HepG2 (cell line): ENCODE measurements around the gene WDR18. TPM values are rescaled to one million over a fixed set of nuclear protein-coding genes. Genes with fewer than 3 reads are reported as not detected.
A peak's percentile ranks its signal among the peaks of the same experiment; 100 is the strongest.

Experiments used
- BRCA1 ChIP-seq: sonication (generic); formaldehyde crosslinking; IDR thresholded peaks from 2 replicates; pipeline ENCODE4 v1.4.0; 2020; ENCODE audit warnings: missing genetic modification reagents
- EP300 ChIP-seq, 3 experiments: sonication (generic) in 1 of 3; formaldehyde crosslinking in 1 of 3; IDR thresholded peaks; 2 replicates each; pipeline versions ENCODE4 v1.5.1 to v1.6.1; 2011 to 2020; ENCODE audit warnings: low read depth in 2 of 3, low read length in 2 of 3, borderline replicate concordance in 1 of 3, improper control_type of control experiment in 1 of 3, mild to moderate bottlenecking in 1 of 3, missing genetic modification reagents in 1 of 3, moderate library complexity in 1 of 3
- HNF4A ChIP-seq: sonication (generic); formaldehyde crosslinking; IDR thresholded peaks from 2 replicates; pipeline ENCODE4 v1.4.0; 2020; ENCODE audit warnings: missing genetic modification reagents
- MAFF ChIP-seq: IDR thresholded peaks from 2 replicates; pipeline ENCODE4 v1.6.1; 2011; ENCODE audit warnings: low read depth, low read length, improper control_type of control experiment
- MATR3 ChIP-seq: sonication (generic); formaldehyde crosslinking; IDR thresholded peaks from 2 replicates; pipeline ENCODE4 v1.4.0; 2020; ENCODE audit warnings: missing genetic modification reagents
- POLR2AphosphoS5 ChIP-seq: IDR thresholded peaks from 2 replicates; pipeline ENCODE4 v1.6.1; 2012; ENCODE audit warnings: low read depth, low read length
- RORA ChIP-seq: sonication (generic); formaldehyde crosslinking; IDR thresholded peaks from 2 replicates; pipeline ENCODE4 v1.5.0; 2020; ENCODE audit warnings: mild to moderate bottlenecking, missing genetic modification reagents, moderate library complexity
- SIN3A ChIP-seq: IDR thresholded peaks from 2 replicates; pipeline ENCODE4 v1.6.1; 2011; ENCODE audit warnings: low read depth, mild to moderate bottlenecking, control low read depth, low read length, borderline replicate concordance
- TRAFD1 ChIP-seq: sonication (generic); formaldehyde crosslinking; IDR thresholded peaks from 2 replicates; pipeline ENCODE4 v1.5.1; 2020; ENCODE audit warnings: missing genetic modification reagents, mild to moderate bottlenecking, borderline replicate concordance
- XBP1 ChIP-seq: sonication (generic); formaldehyde crosslinking; IDR thresholded peaks from 2 replicates; pipeline ENCODE4 v1.5.0; 2020; ENCODE audit warnings: missing genetic modification reagents
- ZNF136 ChIP-seq: sonication (generic); formaldehyde crosslinking; IDR thresholded peaks from 2 replicates; pipeline ENCODE4 v1.8.1; 2022; ENCODE audit warnings: low read depth, mild to moderate bottlenecking, moderate library complexity, missing genetic modification reagents
- ZNF143 ChIP-seq: sonication (generic); formaldehyde crosslinking; IDR thresholded peaks from 2 replicates; pipeline ENCODE4 v1.4.0; 2020; ENCODE audit warnings: missing genetic modification reagents
- ZNF264 ChIP-seq: sonication (generic); formaldehyde crosslinking; IDR thresholded peaks from 2 replicates; pipeline ENCODE4 v1.4.0; 2020; ENCODE audit warnings: missing genetic modification reagents
- ZNF274 ChIP-seq: sonication (generic); formaldehyde crosslinking; IDR thresholded peaks from 2 replicates; pipeline ENCODE4 v1.5.1; 2020; ENCODE audit warnings: mild to moderate bottlenecking, missing genetic modification reagents
- ZNF678 ChIP-seq: sonication (generic); formaldehyde crosslinking; IDR thresholded peaks from 2 replicates; pipeline ENCODE4 v1.4.0; 2020; ENCODE audit warnings: mild to moderate bottlenecking, missing genetic modification reagents
- ZNF770 ChIP-seq: sonication (generic); formaldehyde crosslinking; IDR thresholded peaks from 2 replicates; pipeline ENCODE4 v1.5.0; 2020; ENCODE audit warnings: mild to moderate bottlenecking, missing genetic modification reagents
- ZSCAN12 ChIP-seq: sonication (generic); formaldehyde crosslinking; IDR thresholded peaks from 2 replicates; pipeline ENCODE4 v1.9.0; 2021; ENCODE audit warnings: mild to moderate bottlenecking, missing genetic modification reagents
- polyA plus RNA-seq, 8 experiments: library from polyadenylated mRNA; depleted of rRNA in 3 of 8; stranded (reverse) in 7 of 8; unstranded in 1 of 8; fragments of >200 nt; fragmentation: Illumina TruSeq in 4 of 8; extraction: Trizol in 4 of 8; gene quantifications; 2 replicates each; pipeline versions ENCODE4 v1.2.1 to v1.2.3, GENCODE V29; 2011 to 2016; ENCODE audit warnings: low read depth in 4 of 8, missing spikeins in 1 of 8, mixed read lengths in 1 of 8; ENCODE audit not compliant: insufficient read depth in 1 of 8
- total RNA-seq, 5 experiments: library from RNA; depleted of rRNA; stranded (reverse); fragments of >200 nt; fragmentation: Illumina TruSeq; extraction: Trizol; gene quantifications; 2 replicates each; pipeline ENCODE4 v1.2.3, GENCODE V29; 2016; ENCODE audit warnings: low read depth in 1 of 5
- TF ChIP-seq, protein P1 (sequence below): sonication (generic); formaldehyde crosslinking; IDR thresholded peaks from 2 replicates; pipeline ENCODE4 v1.4.0; 2020; ENCODE audit warnings: missing genetic modification reagents, borderline replicate concordance
- TF ChIP-seq, protein P2 (sequence below): sonication (generic); formaldehyde crosslinking; IDR thresholded peaks from 2 replicates; pipeline ENCODE4 v1.4.0; 2020; ENCODE audit warnings: missing genetic modification reagents, mild to moderate bottlenecking, borderline replicate concordance
- TF ChIP-seq, protein P3 (sequence below): sonication (generic); formaldehyde crosslinking; IDR thresholded peaks from 2 replicates; pipeline ENCODE4 v1.4.0; 2020; ENCODE audit warnings: missing genetic modification reagents

WDR18 gene
- total and polyA plus RNA-seq, 2 of the 13 experiments (the other 11 are each of a cell fraction or from before 2014, with no cell fraction given): 36.4 to 47.6 TPM

- TF ChIP-seq, protein P1, sequence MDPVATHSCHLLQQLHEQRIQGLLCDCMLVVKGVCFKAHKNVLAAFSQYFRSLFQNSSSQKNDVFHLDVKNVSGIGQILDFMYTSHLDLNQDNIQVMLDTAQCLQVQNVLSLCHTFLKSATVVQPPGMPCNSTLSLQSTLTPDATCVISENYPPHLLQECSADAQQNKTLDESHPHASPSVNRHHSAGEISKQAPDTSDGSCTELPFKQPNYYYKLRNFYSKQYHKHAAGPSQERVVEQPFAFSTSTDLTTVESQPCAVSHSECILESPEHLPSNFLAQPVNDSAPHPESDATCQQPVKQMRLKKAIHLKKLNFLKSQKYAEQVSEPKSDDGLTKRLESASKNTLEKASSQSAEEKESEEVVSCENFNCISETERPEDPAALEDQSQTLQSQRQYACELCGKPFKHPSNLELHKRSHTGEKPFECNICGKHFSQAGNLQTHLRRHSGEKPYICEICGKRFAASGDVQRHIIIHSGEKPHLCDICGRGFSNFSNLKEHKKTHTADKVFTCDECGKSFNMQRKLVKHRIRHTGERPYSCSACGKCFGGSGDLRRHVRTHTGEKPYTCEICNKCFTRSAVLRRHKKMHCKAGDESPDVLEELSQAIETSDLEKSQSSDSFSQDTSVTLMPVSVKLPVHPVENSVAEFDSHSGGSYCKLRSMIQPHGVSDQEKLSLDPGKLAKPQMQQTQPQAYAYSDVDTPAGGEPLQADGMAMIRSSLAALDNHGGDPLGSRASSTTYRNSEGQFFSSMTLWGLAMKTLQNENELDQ: no peak
- no peak for TF ChIP-seq ZNF143 (CRISPR knock-in tag)
- TF ChIP-seq, protein P2, sequence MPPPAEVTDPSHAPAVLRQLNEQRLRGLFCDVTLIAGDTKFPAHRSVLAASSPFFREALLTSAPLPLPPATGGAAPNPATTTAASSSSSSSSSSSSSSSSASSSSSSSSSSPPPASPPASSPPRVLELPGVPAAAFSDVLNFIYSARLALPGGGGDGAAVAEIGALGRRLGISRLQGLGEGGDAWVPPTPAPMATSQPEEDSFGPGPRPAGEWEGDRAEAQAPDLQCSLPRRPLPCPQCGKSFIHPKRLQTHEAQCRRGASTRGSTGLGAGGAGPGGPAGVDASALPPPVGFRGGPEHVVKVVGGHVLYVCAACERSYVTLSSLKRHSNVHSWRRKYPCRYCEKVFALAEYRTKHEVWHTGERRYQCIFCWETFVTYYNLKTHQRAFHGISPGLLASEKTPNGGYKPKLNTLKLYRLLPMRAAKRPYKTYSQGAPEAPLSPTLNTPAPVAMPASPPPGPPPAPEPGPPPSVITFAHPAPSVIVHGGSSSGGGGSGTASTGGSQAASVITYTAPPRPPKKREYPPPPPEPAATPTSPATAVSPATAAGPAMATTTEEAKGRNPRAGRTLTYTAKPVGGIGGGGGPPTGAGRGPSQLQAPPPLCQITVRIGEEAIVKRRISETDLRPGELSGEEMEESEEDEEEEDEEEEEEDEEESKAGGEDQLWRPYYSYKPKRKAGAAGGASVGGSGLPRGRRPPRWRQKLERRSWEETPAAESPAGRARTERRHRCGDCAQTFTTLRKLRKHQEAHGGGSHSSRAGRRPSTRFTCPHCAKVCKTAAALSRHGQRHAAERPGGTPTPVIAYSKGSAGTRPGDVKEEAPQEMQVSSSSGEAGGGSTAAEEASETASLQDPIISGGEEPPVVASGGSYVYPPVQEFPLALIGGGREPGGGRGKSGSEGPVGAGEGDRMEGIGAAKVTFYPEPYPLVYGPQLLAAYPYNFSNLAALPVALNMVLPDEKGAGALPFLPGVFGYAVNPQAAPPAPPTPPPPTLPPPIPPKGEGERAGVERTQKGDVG (CRISPR knock-in tag): 0 out of 2 replicates have a peak, but pooled peaks have one; percentile 77
- TF ChIP-seq SIN3A: no peak
- TF ChIP-seq EP300 (IDR thresholded peaks at IDR 0.05; ENCODE audit: low read depth in 2 of 2, low read length in 2 of 2): peak in 1 of 2 experiments; percentile 48; a peak in 1 of 4 replicates
- peak; percentile 41; the same call in 1 of the 2 replicates for TF ChIP-seq EP300 (CRISPR knock-in tag; IDR thresholded peaks at IDR 0.05; ENCODE audit: borderline replicate concordance)
- no peak for TF ChIP-seq ZNF678 (CRISPR knock-in tag)
- no peak for TF ChIP-seq BRCA1
- TF ChIP-seq POLR2AphosphoS5: no peak
- TF ChIP-seq ZNF770 (CRISPR knock-in tag): 0 out of 2 replicates have a peak, but pooled peaks have one; percentile 15
- TF ChIP-seq MATR3 (CRISPR knock-in tag): no peak
- peak; percentile 94 for TF ChIP-seq HNF4A (CRISPR knock-in tag)
- no peak; the same call in 1 of the 2 replicates for TF ChIP-seq ZNF274
- TF ChIP-seq TRAFD1: no peak
- TF ChIP-seq ZNF136 (CRISPR knock-in tag): no peak
- TF ChIP-seq ZNF264: 0 out of 2 replicates have a peak, but pooled peaks have one; percentile 43
- TF ChIP-seq, protein P3, sequence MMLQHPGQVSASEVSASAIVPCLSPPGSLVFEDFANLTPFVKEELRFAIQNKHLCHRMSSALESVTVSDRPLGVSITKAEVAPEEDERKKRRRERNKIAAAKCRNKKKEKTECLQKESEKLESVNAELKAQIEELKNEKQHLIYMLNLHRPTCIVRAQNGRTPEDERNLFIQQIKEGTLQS: no peak
- no peak for TF ChIP-seq ZSCAN12 (CRISPR knock-in tag)
- no peak for TF ChIP-seq MAFF
- TF ChIP-seq XBP1 (CRISPR knock-in tag): no peak
- TF ChIP-seq RORA (CRISPR knock-in tag): no peak
Observed at GRCh38 chr19:993361-993830, 9.3 kb downstream of the WDR18 start (continued).
